HG03432 (cell line): ENCODE results near the gene INSM1.

Experiments
- ATAC-seq: cut with Tn5 transposase; IDR thresholded peaks from one replicate; pipeline ENCODE4 v1.9.1; 2021; ENCODE audit warnings: mild to moderate bottlenecking, moderate library complexity; ENCODE audit not compliant: unreplicated experiment

INSM1 gene

DNA sequence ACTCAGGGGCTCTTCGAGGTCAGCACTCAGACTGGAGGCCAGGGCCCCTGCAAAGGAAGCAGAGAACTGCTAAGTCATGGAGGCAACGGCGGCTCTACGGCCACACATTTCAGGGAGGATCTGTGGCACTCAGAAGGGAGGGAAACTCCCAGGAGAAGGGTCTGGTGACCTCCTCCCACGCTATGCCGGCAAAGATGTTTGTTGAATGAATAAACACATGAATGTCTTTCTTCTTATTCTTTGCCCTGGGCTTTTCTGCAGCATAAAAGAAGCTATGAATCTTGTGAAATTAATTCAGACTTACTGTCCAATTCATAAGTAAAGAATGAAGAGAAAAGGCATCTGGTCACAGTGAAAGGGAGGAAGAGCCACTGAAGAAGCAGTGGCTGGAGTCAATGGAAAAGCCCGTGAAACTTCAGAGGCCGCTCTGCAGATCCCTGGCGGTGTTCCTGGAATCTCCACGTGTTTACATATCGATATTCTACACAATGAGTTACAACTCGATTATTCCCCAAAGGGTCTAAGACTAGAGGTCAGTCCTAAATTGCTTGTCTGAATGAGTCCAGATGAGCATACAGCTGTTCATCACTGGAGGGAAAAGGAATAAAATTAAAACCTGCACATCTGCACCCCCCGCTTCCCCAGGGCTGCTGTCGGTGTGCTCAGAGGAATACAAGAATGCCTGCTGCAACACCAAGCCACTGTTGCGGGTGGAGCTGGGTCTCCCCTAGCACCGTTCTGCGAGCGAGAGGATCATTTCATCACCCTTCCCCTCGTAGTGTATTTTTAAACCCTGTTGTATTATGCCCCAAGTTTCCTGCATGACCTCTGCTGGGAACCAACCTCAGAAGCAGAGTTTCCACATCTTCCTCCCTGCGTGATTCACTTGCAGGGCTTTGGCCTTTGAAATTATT is 25.6 kb downstream of the INSM1 start:
- ATAC-seq, result no peak

GRCh38 chr20:20395087-20395486 is 27.2 kb downstream of the INSM1 start:
- no peak for ATAC-seq

DNA sequence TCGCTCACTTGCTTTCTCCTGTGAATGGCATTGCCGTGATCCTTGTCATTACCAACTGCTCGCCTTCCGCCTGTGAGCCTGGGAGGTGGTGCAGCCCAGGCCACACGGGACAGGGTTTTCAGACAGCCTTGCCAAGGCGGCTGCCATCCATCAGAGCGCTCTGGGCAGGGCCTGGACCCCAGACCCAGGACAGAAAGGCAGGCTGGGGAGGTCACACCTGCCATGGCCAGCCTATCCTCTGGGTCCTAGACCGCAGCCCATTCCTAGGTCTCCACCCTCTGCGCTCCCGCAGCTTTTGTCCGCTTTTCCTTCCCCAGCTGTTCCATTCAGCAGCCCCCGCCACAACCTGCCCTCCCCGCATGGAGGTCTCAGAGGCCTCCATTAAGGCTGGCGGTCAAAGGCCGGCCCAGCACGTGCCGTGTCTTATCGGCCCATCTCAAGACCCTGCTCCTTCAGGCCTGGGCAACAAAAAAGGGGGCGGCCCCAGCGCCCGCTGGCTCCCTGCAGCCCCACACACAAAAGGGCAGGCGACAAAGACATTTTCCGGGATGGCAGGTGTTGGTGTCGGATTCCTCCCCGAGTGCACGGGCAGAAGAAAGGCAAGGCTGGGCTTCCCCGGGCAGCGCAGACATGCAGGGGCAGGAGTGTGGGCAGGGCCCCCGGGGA is 28.1 kb downstream of the INSM1 start:
- no peak for ATAC-seq

- no peak for ATAC-seq
Observed at GRCh38 chr20:20396794-20397193, 28.9 kb downstream of the INSM1 start.

DNA sequence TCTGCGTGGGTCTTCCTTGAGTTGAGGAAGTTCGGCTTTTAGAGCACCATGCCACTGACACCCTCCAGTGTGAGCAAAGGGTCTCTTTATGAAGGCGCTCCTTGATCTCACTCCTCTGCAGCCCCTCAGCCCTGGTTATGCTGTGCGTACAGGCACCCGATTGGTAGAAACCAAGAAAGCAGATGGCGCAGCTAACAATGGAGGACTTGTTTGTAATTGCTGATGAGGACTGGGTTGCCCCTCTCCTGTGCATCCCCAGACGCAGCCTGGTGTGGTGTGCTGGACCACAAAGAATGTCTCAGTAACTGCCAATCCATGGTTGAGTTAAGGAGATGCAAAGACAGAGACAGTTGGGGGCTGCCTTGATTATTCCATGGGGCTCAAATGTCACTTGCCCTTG is 30.2 kb downstream of the INSM1 start:
- no peak for ATAC-seq

DNA sequence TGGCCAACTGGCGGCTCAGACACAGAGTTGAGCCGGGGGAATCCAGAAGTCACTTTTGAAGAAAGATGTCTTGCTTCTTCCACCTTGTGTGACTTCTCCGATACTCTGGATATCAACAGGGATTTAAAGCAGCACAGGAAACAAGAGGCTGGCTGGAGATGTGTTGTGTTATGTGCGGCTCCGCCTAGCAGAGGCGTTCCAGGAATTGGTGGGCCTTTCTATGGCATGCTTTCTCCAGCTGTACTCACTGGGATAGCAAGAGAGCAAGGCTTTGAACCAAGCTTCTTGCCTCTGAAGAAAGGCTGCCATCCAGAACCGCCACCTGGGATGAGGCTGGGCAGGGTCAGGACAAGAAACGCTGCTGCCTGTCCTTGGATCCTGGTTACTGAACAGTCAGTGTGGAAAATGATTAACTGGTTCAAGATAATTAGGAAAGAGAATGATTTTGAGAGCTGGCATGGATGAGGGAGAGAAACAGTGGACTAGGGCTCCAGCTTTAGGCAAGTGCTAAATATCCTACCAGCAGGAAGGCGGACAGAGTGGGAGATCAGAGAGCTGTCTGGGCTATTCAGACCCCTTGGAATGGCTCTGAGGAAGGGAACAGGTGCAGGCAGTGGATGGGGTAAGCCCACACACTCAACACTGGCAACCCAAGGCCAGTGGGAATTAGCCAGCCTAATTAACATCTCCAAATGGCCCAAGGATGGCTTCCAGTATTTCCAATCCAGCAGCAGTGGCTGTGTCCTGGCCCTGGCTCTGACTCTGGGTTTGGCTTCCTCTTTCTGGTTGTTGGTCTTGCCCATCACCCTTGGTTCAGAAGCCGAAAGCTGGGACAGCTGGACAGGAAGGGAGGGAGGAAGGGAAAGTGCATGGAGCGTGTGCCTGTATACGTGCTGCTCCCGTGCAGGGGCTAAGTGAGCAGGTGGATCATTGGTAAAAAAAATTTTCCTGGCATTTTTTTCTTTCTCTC is 31.9 kb downstream of the INSM1 start:
- no peak for ATAC-seq

GRCh38 chr20:20401991-20402390 is 34.1 kb downstream of the INSM1 start:
- no peak for ATAC-seq

GRCh38 chr20:20404633-20405032 is 36.7 kb downstream of the INSM1 start:
- ATAC-seq, result no peak

GRCh38 chr20:20405623-20406022 is 37.7 kb downstream of the INSM1 start:
- no peak for ATAC-seq

DNA sequence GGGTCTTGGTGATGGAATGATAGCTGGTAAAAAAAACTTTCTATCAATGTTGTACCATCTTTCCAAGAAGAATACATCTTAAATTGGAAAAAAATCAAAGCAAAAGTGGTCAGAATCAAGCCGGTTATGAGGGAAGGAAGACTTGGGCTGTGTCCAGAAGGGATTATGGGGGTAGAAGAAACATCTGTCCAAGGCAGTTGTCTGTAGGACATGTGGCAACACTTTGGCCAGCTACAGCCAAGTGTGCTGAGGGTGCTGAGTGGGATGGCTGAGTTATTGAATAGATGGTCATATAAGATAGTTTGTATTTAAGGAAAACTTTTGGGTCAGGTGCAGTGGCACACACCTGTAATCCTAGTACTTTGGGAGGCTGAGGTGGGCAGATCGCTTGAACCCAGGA is 38.4 kb downstream of the INSM1 start:
- no peak for ATAC-seq

DNA sequence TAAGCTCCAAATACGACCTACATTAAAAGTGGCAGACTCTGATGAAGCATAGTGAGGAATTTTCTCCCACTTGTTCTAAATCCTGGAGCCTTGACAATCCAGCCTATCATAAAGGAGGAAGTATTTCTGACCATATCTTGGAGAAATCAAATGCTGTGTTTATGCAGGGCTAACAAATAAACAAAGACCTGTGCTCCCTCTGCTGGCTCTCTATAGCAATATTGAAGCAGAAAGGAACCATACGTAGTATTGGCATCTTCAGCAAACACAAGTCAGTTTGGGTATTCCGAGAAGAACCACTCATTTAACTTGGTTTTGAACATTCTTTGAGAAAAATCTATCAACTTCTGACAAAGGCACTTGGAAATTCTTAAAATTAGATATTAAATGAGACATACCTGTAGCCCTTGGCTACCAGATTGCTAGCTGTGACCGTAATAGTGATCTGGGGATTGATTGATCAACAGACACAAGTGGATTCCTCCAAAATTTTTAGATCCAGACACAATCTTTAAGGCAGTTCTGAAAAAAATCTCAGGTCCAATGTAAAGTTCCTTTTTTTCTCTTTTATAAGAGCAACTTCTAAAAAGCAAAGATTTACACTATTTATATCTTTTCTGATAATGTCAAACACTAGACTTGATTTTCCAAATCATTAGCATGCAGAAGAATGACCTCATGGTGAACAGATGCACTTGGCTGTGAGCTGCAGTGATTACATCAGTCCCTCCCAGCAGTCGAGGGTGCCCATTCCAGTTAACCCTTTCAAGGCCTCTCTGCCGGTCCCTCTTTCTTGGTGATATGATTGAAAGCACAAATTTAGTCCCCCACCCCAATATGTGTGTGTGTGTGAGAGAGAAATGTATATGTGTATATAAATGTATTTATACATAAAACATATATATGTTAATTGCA is 40.2 kb downstream of the INSM1 start:
- no peak for ATAC-seq

DNA sequence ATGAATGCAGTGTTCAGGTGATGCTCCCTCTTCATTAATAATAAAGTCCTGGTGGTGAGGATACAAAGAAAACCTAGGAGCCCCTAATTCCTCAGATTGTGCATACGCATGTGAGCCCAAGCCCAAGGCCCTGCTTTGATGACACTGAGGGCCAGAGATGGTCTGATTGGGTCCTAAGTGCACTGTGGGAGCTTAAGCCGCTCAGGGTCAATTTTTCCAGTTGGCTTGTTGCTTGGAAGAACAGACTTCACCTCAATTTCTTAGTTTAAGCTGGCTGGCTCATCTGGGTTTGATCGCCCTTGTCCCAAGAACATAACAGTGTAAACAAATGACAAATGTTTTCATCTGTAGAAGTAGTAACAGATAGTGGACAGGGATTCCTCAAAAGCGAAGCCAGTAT is 41.4 kb downstream of the INSM1 start:
- ATAC-seq, result no peak

- no peak for ATAC-seq
Observed at GRCh38 chr20:20410678-20411077, 42.8 kb downstream of the INSM1 start.

GRCh38 chr20:20411402-20411801 is 43.5 kb downstream of the INSM1 start:
- ATAC-seq, result no peak

DNA sequence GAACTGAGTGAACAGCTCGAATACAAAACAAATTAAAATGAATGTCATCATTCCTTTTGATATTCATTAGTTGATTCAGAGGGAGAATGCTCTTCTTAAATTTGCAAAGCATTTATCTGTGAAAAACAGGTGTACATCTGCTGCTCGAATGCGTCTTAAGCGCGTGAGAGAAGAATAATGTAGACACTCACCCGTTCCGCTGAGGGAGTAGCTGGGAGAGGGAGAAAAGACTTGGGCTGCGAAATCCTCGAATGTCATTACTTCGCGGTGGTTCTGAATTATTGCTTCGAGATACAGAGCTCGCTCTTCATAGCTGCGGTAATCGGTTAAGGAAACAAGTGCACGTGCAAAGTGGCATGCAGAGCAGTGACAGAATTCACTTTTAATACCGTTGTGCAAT is 43.9 kb downstream of the INSM1 start:
- no peak for ATAC-seq

GRCh38 chr20:20412750-20413149 is 44.8 kb downstream of the INSM1 start:
- no peak for ATAC-seq

GRCh38 chr20:20413810-20414281 is 45.9 kb downstream of the INSM1 start:
- ATAC-seq, result no peak

- no peak for ATAC-seq
Observed at GRCh38 chr20:20414640-20415220, 46.8 kb downstream of the INSM1 start.

GRCh38 chr20:20415321-20415720 is 47.4 kb downstream of the INSM1 start:
- ATAC-seq, result no peak
